ENCODE measurements around the gene CHST10. TPM values are rescaled to one million over a fixed set of nuclear protein-coding genes. Genes with fewer than 3 reads are reported as not detected.

CHST10 gene
- total RNA-seq, 1 experiment from 2014 or later = 22.6 TPM

DNA sequence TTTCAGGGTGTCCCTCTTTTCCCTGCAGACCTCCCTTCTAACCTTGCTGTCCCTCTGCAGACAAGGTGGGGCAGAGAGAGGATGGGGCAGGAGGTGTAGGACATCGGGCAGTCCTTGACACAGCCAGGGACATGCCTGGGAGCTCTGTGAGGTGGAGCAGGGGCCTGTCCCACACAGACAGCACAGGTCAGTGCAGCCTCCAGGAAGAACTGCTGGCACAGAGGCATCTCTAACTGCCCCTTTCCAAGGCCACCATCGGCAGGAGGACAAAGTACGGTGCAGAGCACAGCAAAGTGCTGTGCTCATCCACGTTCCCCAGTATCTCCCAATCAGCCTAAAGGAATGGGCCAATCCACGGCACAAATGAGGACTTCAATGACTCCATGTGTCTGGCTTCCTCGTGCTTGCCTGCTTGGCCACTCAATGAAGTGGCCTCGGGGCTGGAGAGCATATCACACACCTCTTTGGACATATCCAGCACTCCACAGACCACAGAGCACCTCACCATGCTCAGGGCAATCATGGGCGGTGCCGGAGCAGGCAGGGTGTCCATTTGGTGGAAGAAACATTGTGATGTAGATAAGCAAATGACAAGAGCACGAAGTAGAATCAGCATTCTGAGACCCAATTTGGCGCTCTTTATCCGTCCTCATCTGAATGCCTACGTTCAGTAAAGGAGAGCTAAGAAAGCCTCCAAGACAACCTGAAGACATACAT, 11.9 kb downstream of the CHST10 start:
- no peaks in the 10 kb centered on the region for H4K20me1 ChIP-seq (ENCODE audit: insufficient read depth, low read depth, low read length)
- H3K4me2 ChIP-seq (ENCODE audit: low read depth, low read length, poor library complexity, severe bottlenecking) = no peak overlapping the region
- no peak overlapping the region for H3K4me3 ChIP-seq (ENCODE audit: low read length)
- H3K9ac ChIP-seq (ENCODE audit: low read length) = no peak overlapping the region
- no peaks in the 10 kb centered on the region for H3K27me3 ChIP-seq (ENCODE audit: low read length)
- no peak for DNase-seq
- no peaks in the 10 kb centered on the region for H3K9me2 ChIP-seq (replicated peaks; ENCODE audit: insufficient read depth, low read length)
- peaks cover 31% of the 10 kb centered on the region for H3K79me2 ChIP-seq (ENCODE audit: low read length)
- no peak overlapping the region for H2AFZ ChIP-seq (ENCODE audit: low read length)
- H3K36me3 ChIP-seq (ENCODE audit: insufficient read depth, low read length) = no peaks in the 10 kb centered on the region; the same call in 1 of the 2 replicates
- H3K9me3 ChIP-seq (ENCODE audit: low read length) = no peaks in the 10 kb centered on the region
- H3K27ac ChIP-seq (ENCODE audit: low read length) = no peak overlapping the region
- no peaks in the 10 kb centered on the region for H3K4me1 ChIP-seq (ENCODE audit: low read length)

- Histone ChIP-seq H2AFZ (ENCODE audit: low read length) (no peak overlapping the region), H3K9me3 (ENCODE audit: low read length) (no peaks in the 10 kb centered on the region), H3K27me3 (ENCODE audit: low read length) (no peaks in the 10 kb centered on the region), H3K4me2 (ENCODE audit: low read depth, low read length, poor library complexity, severe bottlenecking) (no peak overlapping the region), H3K9me2 (replicated peaks; ENCODE audit: insufficient read depth, low read length) (no peaks in the 10 kb centered on the region), H3K4me1 (ENCODE audit: low read length) (no peaks in the 10 kb centered on the region), H3K27ac (ENCODE audit: low read length) (no peak overlapping the region), H3K4me3 (ENCODE audit: low read length) (no peak overlapping the region), H3K36me3 (ENCODE audit: insufficient read depth, low read length) (no peaks in the 10 kb centered on the region; the same call in 1 of the 2 replicates), H3K79me2 (ENCODE audit: low read length) (peaks cover 19% of the 10 kb centered on the region), H3K9ac (ENCODE audit: low read length) (no peak overlapping the region), H4K20me1 (ENCODE audit: insufficient read depth, low read depth, low read length) (no peaks in the 10 kb centered on the region)
- DNase-seq = no peak
Measured at GRCh38 chr2:100404411-100404810, 13.1 kb downstream of the CHST10 start.

DNA sequence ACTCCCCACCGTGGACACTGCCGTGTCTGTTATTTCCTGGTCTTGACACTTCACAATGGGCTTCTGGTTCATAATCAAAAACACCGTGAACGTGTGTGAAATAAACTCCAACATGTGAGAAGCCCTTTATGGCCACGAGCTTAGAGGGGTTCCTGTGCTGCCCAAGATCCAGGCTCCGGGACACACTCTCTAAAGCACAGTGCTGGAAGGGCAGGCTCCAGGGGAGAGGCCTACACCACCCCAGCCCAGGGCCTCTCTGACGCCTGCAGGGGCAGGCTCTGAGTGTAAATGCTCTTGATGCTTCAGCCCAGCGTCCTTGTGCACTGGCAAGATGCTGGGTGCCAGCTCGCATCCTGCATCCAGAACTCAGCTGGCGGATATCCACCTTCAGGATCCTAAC, 13.7 kb downstream of the CHST10 start:
- Histone ChIP-seq H3K79me2 (ENCODE audit: low read length) (peaks cover 12% of the 10 kb centered on the region), H3K9me3 (ENCODE audit: low read length) (no peaks in the 10 kb centered on the region), H3K9me2 (replicated peaks; ENCODE audit: insufficient read depth, low read length) (no peaks in the 10 kb centered on the region), H3K36me3 (ENCODE audit: insufficient read depth, low read length) (no peaks in the 10 kb centered on the region; the same call in 1 of the 2 replicates), H3K27ac (ENCODE audit: low read length) (no peak overlapping the region), H3K9ac (ENCODE audit: low read length) (no peak overlapping the region), H3K27me3 (ENCODE audit: low read length) (no peaks in the 10 kb centered on the region), H4K20me1 (ENCODE audit: insufficient read depth, low read depth, low read length) (no peaks in the 10 kb centered on the region), H2AFZ (ENCODE audit: low read length) (no peak overlapping the region), H3K4me1 (ENCODE audit: low read length) (no peaks in the 10 kb centered on the region), H3K4me2 (ENCODE audit: low read depth, low read length, poor library complexity, severe bottlenecking) (no peak overlapping the region), H3K4me3 (ENCODE audit: low read length) (no peak overlapping the region)
- DNase-seq = no peak

- Histone ChIP-seq H3K4me2 (ENCODE audit: low read depth, low read length, poor library complexity, severe bottlenecking) (no peak overlapping the region), H3K4me3 (ENCODE audit: low read length) (no peak overlapping the region), H3K4me1 (ENCODE audit: low read length) (peaks cover 1% of the 10 kb centered on the region; the same call in 1 of the 2 replicates), H3K27ac (ENCODE audit: low read length) (no peak overlapping the region), H3K36me3 (ENCODE audit: insufficient read depth, low read length) (no peaks in the 10 kb centered on the region), H3K9me2 (replicated peaks; ENCODE audit: insufficient read depth, low read length) (no peaks in the 10 kb centered on the region), H2AFZ (ENCODE audit: low read length) (no peak overlapping the region), H3K27me3 (ENCODE audit: low read length) (no peaks in the 10 kb centered on the region), H3K9ac (ENCODE audit: low read length) (no peak overlapping the region), H3K79me2 (ENCODE audit: low read length) (no peaks in the 10 kb centered on the region), H3K9me3 (ENCODE audit: low read length) (no peaks in the 10 kb centered on the region), H4K20me1 (ENCODE audit: insufficient read depth, low read depth, low read length) (no peaks in the 10 kb centered on the region)
- DNase-seq = no peak
Measured at GRCh38 chr2:100401268-100401667, 16.2 kb downstream of the CHST10 start.

- no peak overlapping the region for H3K4me3 ChIP-seq (ENCODE audit: low read length)
- H3K4me1 ChIP-seq (ENCODE audit: low read length) = peaks cover 17% of the 10 kb centered on the region
- H4K20me1 ChIP-seq (ENCODE audit: insufficient read depth, low read depth, low read length) = no peaks in the 10 kb centered on the region
- no peak overlapping the region for H2AFZ ChIP-seq (ENCODE audit: low read length)
- H3K36me3 ChIP-seq (ENCODE audit: insufficient read depth, low read length) = no peaks in the 10 kb centered on the region
- H3K27ac ChIP-seq (ENCODE audit: low read length) = no peak overlapping the region
- H3K9me3 ChIP-seq (ENCODE audit: low read length) = no peaks in the 10 kb centered on the region
- no peaks in the 10 kb centered on the region for H3K79me2 ChIP-seq (ENCODE audit: low read length)
- H3K9me2 ChIP-seq (replicated peaks; ENCODE audit: insufficient read depth, low read length) = no peaks in the 10 kb centered on the region
- H3K4me2 ChIP-seq (ENCODE audit: low read depth, low read length, poor library complexity, severe bottlenecking) = no peak overlapping the region
- no peaks in the 10 kb centered on the region for H3K27me3 ChIP-seq (ENCODE audit: low read length)
- no peak for DNase-seq
- H3K9ac ChIP-seq (ENCODE audit: low read length) = no peak overlapping the region
Measured at GRCh38 chr2:100399714-100400113, 17.8 kb downstream of the CHST10 start.

DNA sequence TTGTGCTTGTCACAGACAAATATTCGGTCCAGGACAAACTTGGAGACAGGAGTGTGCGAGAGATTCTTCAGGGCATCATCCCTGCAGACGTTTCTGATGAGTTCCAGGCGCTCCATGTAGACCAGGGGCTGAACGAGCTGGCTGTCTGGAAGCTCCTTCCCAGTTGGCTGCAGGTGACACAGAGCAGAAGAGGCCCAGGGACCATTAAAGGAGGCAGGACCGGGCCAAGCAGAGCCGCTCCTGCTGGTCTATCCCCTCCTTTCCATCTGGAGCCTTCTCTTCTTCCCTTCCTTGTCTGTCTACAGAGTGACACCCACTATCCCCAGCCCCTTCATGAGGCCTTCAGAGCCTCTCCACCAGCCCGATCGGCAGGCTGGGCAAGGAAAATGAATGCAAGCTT, 19.5 kb downstream of the CHST10 start:
- Histone ChIP-seq H3K4me3 (ENCODE audit: low read length) (no peak overlapping the region), H3K9me3 (ENCODE audit: low read length) (no peaks in the 10 kb centered on the region), H3K36me3 (ENCODE audit: insufficient read depth, low read length) (no peaks in the 10 kb centered on the region), H3K27ac (ENCODE audit: low read length) (no peak overlapping the region), H4K20me1 (ENCODE audit: insufficient read depth, low read depth, low read length) (no peaks in the 10 kb centered on the region), H2AFZ (ENCODE audit: low read length) (no peak overlapping the region), H3K79me2 (ENCODE audit: low read length) (no peaks in the 10 kb centered on the region), H3K9ac (ENCODE audit: low read length) (no peak overlapping the region), H3K9me2 (replicated peaks; ENCODE audit: insufficient read depth, low read length) (no peaks in the 10 kb centered on the region), H3K4me1 (ENCODE audit: low read length) (peaks cover 30% of the 10 kb centered on the region), H3K4me2 (ENCODE audit: low read depth, low read length, poor library complexity, severe bottlenecking) (no peak overlapping the region), H3K27me3 (ENCODE audit: low read length) (no peaks in the 10 kb centered on the region)
- DNase-seq = no peak

GRCh38 chr2:100397118-100397860, 20.2 kb downstream of the CHST10 start:
- Histone ChIP-seq H3K9ac (ENCODE audit: low read length) (no peak overlapping the region), H3K9me3 (ENCODE audit: low read length) (no peaks in the 10 kb centered on the region), H3K36me3 (ENCODE audit: insufficient read depth, low read length) (no peaks in the 10 kb centered on the region), H4K20me1 (ENCODE audit: insufficient read depth, low read depth, low read length) (no peaks in the 10 kb centered on the region), H2AFZ (ENCODE audit: low read length) (no peak overlapping the region), H3K79me2 (ENCODE audit: low read length) (no peaks in the 10 kb centered on the region), H3K4me3 (ENCODE audit: low read length) (no peak overlapping the region), H3K4me2 (ENCODE audit: low read depth, low read length, poor library complexity, severe bottlenecking) (no peak overlapping the region), H3K27me3 (ENCODE audit: low read length) (no peaks in the 10 kb centered on the region), H3K9me2 (replicated peaks; ENCODE audit: insufficient read depth, low read length) (no peaks in the 10 kb centered on the region), H3K27ac (ENCODE audit: low read length) (no peak overlapping the region), H3K4me1 (ENCODE audit: low read length) (peaks cover 30% of the 10 kb centered on the region)
- no peak for DNase-seq

DNA sequence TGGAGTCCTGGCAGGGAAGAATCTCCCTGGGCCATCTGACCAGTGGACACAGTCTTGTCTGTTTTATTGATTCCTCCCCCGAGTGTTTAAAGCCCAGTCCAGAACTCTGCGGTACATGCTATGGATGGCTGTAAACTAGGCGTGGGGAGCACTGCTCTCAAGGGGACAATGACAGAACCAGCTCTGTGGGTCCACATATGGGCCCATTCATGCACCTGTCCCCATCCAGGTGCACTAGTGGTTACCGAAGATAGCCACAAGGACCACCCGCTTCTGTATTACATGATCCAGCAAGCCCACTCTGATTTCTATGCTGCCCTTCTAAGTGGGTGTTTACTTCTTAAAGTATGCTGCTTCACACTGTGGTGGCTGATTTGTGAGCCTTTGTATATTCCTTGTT, 21.0 kb downstream of the CHST10 start:
- no peak overlapping the region for H3K27ac ChIP-seq (ENCODE audit: low read length)
- no peaks in the 10 kb centered on the region for H4K20me1 ChIP-seq (ENCODE audit: insufficient read depth, low read depth, low read length)
- H2AFZ ChIP-seq (ENCODE audit: low read length) = no peak overlapping the region
- H3K27me3 ChIP-seq (ENCODE audit: low read length) = no peaks in the 10 kb centered on the region
- no peak overlapping the region for H3K4me3 ChIP-seq (ENCODE audit: low read length)
- no peak for DNase-seq
- H3K79me2 ChIP-seq (ENCODE audit: low read length) = no peaks in the 10 kb centered on the region
- no peaks in the 10 kb centered on the region for H3K36me3 ChIP-seq (ENCODE audit: insufficient read depth, low read length)
- H3K4me2 ChIP-seq (ENCODE audit: low read depth, low read length, poor library complexity, severe bottlenecking) = no peak overlapping the region
- no peak overlapping the region for H3K9ac ChIP-seq (ENCODE audit: low read length)
- peaks cover 30% of the 10 kb centered on the region for H3K4me1 ChIP-seq (ENCODE audit: low read length)
- H3K9me3 ChIP-seq (ENCODE audit: low read length) = no peaks in the 10 kb centered on the region
- H3K9me2 ChIP-seq (replicated peaks; ENCODE audit: insufficient read depth, low read length) = no peaks in the 10 kb centered on the region
